ENCODE results near the gene RNPS1. TPM values are rescaled to one million over a fixed set of nuclear protein-coding genes. Genes with fewer than 3 reads are reported as not detected.

The RNPS1 gene
- total and polyA plus RNA-seq, 2 donors (not counting 1 experiment from before 2014, with no cell fraction given), result 38.1 to 115 TPM

DNA sequence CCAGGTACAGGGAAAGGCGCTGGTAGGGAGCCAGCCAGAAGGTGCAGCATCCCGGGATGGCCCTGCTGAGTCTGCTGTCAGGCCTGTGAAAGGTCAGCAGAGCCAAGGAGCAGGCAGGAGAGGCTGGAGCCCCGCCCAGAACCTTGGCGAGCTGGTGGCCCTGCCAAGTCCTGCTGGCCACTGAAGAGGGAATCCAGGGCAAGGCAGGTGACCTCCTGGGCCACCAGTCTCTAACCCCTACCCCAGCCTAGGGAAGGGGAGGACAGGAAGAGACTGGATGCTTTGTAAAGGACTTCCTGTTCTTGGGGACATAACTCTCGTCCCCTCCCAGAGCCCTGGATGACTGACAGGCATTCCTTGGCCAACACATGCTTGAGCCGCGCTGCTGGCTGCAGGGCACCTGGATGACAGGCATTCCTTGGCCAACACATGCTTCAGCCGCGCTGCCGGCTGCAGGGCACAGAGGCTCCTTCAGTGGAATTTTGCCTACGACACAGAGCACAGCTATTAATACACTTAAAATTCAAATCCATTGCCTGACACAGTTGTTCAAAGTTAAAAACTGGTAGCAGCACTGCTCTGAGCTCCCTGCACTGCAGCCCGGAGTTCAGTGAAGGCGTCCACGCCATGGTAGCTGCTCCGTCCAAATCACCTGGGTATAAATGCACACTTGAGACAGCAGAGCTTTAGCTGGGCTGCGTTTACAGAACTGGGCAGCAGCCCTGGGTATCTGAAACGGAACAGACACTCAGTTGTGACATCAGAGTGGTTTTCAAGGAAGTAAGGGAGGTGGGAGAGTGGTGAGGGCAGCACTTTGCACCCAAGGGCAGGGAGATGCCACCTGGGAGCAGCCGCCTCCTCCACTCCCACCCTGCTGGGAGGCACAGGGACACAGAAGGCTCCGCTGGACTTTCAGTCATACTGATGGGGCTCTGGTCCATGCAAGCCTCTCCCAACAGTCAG is 55.3 kb downstream of the RNPS1 start:
- DNase-seq (ENCODE audit: low read depth in 2 of 2), result no peak
- Histone ChIP-seq H3K36me3 (ENCODE audit: control insufficient read depth, insufficient read depth, low read length) (peaks cover 19% of the 10 kb centered on the region), H3K27me3 (ENCODE audit: control insufficient read depth, insufficient read depth, low read length) (no peaks in the 10 kb centered on the region), H3K27ac (ENCODE audit: insufficient read depth, low read length) (no peak overlapping the region), H4K20me1 (ENCODE audit: control insufficient read depth, extremely low read depth, insufficient read depth, low read length) (no peaks in the 10 kb centered on the region), H2AFZ (ENCODE audit: low read length) (no peak overlapping the region), H3K4me2 (ENCODE audit: extremely low read depth, insufficient read depth, low read length) (peak overlapping the region; percentile 77), H3K4me1 (ENCODE audit: control insufficient read depth, extremely low read depth, insufficient read depth, low read length) (peaks cover 7% of the 10 kb centered on the region), H3K9ac (ENCODE audit: insufficient read depth, low read length) (no peak overlapping the region), H3K4me3 (replicated peaks in 1 of 4; ENCODE audit: control extremely low read depth in 1 of 4, insufficient read depth in 1 of 4, low read depth in 3 of 4, low read length in 4 of 4) (peak overlapping the region; percentile 52 to 73 (median 66)), H3K79me2 (ENCODE audit: control insufficient read depth, insufficient read depth, low read length) (peaks cover 18% of the 10 kb centered on the region), H3K9me3 (ENCODE audit: control insufficient read depth, insufficient read depth, low read depth, low read length) (no peaks in the 10 kb centered on the region)
- no peak for TF ChIP-seq CTCF (conservative IDR thresholded peaks at IDR 0.05 in 1 of 2, IDR thresholded peaks at IDR 0.05 in 1 of 2; ENCODE audit: low read depth in 1 of 2, low read length in 2 of 2)
- no peak for TF ChIP-seq EZH2 (IDR thresholded peaks at IDR 0.05; ENCODE audit: low read length, missing control alignments)

DNA sequence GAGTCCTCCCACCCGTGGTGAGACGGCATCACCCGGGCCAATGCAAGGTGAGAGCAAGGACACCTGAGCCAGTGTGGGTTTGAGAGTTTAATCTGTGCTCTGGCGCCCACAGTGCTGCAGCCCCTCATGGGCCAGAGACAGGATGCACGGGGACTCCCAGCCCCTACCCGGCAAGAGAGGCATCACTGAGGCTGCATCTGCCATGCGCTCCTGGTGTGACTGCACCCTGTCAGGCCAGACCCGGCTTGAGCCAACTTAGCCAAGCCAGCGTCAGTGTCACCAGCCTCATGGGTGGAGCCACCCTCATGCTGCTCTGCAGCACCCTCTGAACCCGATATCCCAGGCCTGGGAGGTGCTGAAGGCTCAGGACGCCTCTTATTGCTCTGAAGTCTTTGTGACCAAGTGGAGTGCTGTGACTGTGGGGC is 56.0 kb downstream of the RNPS1 start:
- peaks cover 23% of the 10 kb centered on the region for H3K36me3 ChIP-seq (ENCODE audit: control insufficient read depth, insufficient read depth, low read length)
- H3K9me3 ChIP-seq (ENCODE audit: control insufficient read depth, insufficient read depth, low read depth, low read length), result no peaks in the 10 kb centered on the region
- peaks cover 7% of the 10 kb centered on the region for H3K4me1 ChIP-seq (ENCODE audit: control insufficient read depth, extremely low read depth, insufficient read depth, low read length)
- DNase-seq (ENCODE audit: low read depth in 2 of 2), result no peak
- H3K27me3 ChIP-seq (ENCODE audit: control insufficient read depth, insufficient read depth, low read length), result no peaks in the 10 kb centered on the region
- no peak overlapping the region for H3K4me3 ChIP-seq (replicated peaks in 1 of 4; ENCODE audit: control extremely low read depth in 1 of 4, insufficient read depth in 1 of 4, low read depth in 3 of 4, low read length in 4 of 4)
- no peak overlapping the region for H3K27ac ChIP-seq (ENCODE audit: insufficient read depth, low read length)
- TF ChIP-seq EZH2 (IDR thresholded peaks at IDR 0.05; ENCODE audit: low read length, missing control alignments) (no peak), CTCF (conservative IDR thresholded peaks at IDR 0.05 in 1 of 2, IDR thresholded peaks at IDR 0.05 in 1 of 2; ENCODE audit: low read depth in 1 of 2, low read length in 2 of 2) (no peak)
- H3K9ac ChIP-seq (ENCODE audit: insufficient read depth, low read length), result no peak overlapping the region
- H2AFZ ChIP-seq (ENCODE audit: low read length), result no peak overlapping the region
- no peaks in the 10 kb centered on the region for H4K20me1 ChIP-seq (ENCODE audit: control insufficient read depth, extremely low read depth, insufficient read depth, low read length)
- H3K4me2 ChIP-seq (ENCODE audit: extremely low read depth, insufficient read depth, low read length), result no peak overlapping the region
- H3K79me2 ChIP-seq (ENCODE audit: control insufficient read depth, insufficient read depth, low read length), result peaks cover 18% of the 10 kb centered on the region

DNA sequence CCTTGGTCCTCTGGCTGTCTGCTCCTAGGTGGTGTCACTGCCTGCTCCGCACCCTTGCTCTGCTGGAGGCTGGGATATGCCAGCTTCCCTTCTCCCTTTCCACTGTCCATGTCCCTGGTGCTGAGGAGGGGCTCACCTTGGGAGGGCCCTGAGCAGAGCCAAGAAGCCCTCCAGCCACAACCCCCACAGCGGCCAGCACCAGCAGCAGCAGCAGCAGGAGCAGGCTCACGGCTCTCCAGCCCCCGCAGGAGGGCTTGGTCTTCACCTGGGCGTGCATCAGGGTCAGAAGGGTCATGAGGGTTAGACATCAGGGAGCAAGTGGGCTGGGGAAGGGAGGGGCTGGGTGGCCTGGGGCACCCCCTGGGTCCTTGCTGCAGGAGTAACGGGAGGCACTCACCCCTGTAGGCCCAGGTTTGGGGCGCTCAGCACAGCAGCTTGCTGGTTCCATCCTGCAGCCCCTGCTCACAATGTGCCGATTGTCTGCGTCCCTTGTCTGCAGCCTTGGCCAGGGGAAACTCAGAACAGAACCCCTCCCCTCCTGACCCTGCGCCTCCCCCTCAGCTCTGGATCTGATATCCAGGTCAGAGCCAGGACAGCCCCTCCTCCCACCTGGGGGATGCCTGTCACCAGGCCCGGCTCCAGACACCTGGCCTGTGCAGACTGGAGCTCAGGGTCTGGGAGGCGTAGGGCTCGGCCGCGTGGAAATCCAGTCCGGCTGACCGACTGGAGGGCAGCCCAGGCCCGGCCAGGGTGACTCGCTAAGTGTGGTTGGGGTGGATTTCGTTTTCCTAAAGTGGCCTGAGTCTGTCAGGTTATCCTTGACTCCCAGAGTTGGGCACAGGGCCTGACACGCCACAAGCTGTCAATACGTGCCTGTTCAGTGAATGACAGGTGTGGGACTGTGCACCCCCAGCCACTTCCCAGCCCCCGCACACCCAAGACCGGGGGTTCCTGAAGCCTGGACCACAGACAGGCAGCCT is 57.2 kb downstream of the RNPS1 start, which contains the start of gene BRICD5:
Gene BRICD5, minus strand, starts transcription at position 478 of the 980 bp plus-strand sequence. Its CDS starts 30 bp downstream, at position 448.
- H3K4me2 ChIP-seq (ENCODE audit: extremely low read depth, insufficient read depth, low read length), result no peak within 1 kb of the TSS
- peaks cover 9% of the 10 kb centered on the region for H3K4me1 ChIP-seq (ENCODE audit: control insufficient read depth, extremely low read depth, insufficient read depth, low read length)
- H3K27me3 ChIP-seq (ENCODE audit: control insufficient read depth, insufficient read depth, low read length), result no peaks in the 10 kb centered on the region
- no peak for TF ChIP-seq CTCF (conservative IDR thresholded peaks at IDR 0.05 in 1 of 2, IDR thresholded peaks at IDR 0.05 in 1 of 2; ENCODE audit: low read depth in 1 of 2, low read length in 2 of 2)
- no peak for TF ChIP-seq EZH2 (IDR thresholded peaks at IDR 0.05; ENCODE audit: low read length, missing control alignments)
- no peak within 1 kb of the TSS for H3K4me3 ChIP-seq (replicated peaks in 1 of 4; ENCODE audit: control extremely low read depth in 1 of 4, insufficient read depth in 1 of 4, low read depth in 3 of 4, low read length in 4 of 4)
- H2AFZ ChIP-seq (ENCODE audit: low read length), result no peak within 1 kb of the TSS
- no peak within 1 kb of the TSS for H3K27ac ChIP-seq (ENCODE audit: insufficient read depth, low read length)
- no peaks in the 10 kb centered on the region for H3K9me3 ChIP-seq (ENCODE audit: control insufficient read depth, insufficient read depth, low read depth, low read length)
- peaks cover 25% of the 10 kb centered on the region for H3K79me2 ChIP-seq (ENCODE audit: control insufficient read depth, insufficient read depth, low read length)
- peaks cover 27% of the 10 kb centered on the region for H3K36me3 ChIP-seq (ENCODE audit: control insufficient read depth, insufficient read depth, low read length)
- peak; percentile 20 for DNase-seq (ENCODE audit: low read depth in 2 of 2)
- H4K20me1 ChIP-seq (ENCODE audit: control insufficient read depth, extremely low read depth, insufficient read depth, low read length), result no peaks in the 10 kb centered on the region
- no peak within 1 kb of the TSS for H3K9ac ChIP-seq (ENCODE audit: insufficient read depth, low read length)

Data from fibroblast of lung (primary cell).